Upper lobe of right lung (tissue), 1 donor: Measurements from ENCODE around the gene CAMK1G. TPM values are rescaled to one million over a fixed set of nuclear protein-coding genes. Genes with fewer than 3 reads are reported as not detected.

Source experiments
- ATAC-seq: fragments of 200-7000 bp; cut with Tn5 transposase; one replicate; pipeline ENCODE4 v1.9.1; 2020; ENCODE audit warnings: mild to moderate bottlenecking, moderate library complexity
- DNase-seq: peaks from one replicate; pipeline ENCODE4 v3.0.0-alpha.2; 2020
- H3K27ac ChIP-seq: fragments of 200-600 bp; one replicate; pipeline ENCODE4 v1.8.0; 2022
- H3K27me3 ChIP-seq: fragments of 200-600 bp; one replicate; pipeline ENCODE4 v1.8.0; 2022; ENCODE audit warnings: mild to moderate bottlenecking
- H3K36me3 ChIP-seq: fragments of 200-600 bp; one replicate; pipeline ENCODE4 v1.8.0; 2022
- H3K4me1 ChIP-seq: fragments of 200-600 bp; one replicate; pipeline ENCODE4 v1.8.0; 2022
- H3K4me3 ChIP-seq: fragments of 200-600 bp; one replicate; pipeline ENCODE4 v1.8.0; 2022; ENCODE audit warnings: mild to moderate bottlenecking
- H3K9me3 ChIP-seq: fragments of 200-600 bp; one replicate; pipeline ENCODE4 v1.8.0; 2022
- intact Hi-C: fragments of 100-400 bp; cut with DNase I; formaldehyde crosslinking; loops from one replicate; pipeline ENCODE4 v1.11.0; 2022
- total RNA-seq: library from RNA; stranded (reverse); fragmentation: NEBNext Ultra II Directional; extraction: Animal tissue kit (Norgen Biotek cat#: 25700); gene quantifications from one replicate; pipeline ENCODE4 v1.2.1, GENCODE V29; 2021
- TF ChIP-seq, protein P1 (sequence below): fragments of 200-600 bp; IDR thresholded peaks from one replicate; pipeline ENCODE4 v1.8.0; 2022; ENCODE audit warnings: antibody characterized with exemption
- donor health status: DM: no; HTN: yes; CAD: no; lungs with severe emphysema.

The CAMK1G gene
- total RNA-seq, 1 donor from 2014 or later, result 1.4 TPM

DNA sequence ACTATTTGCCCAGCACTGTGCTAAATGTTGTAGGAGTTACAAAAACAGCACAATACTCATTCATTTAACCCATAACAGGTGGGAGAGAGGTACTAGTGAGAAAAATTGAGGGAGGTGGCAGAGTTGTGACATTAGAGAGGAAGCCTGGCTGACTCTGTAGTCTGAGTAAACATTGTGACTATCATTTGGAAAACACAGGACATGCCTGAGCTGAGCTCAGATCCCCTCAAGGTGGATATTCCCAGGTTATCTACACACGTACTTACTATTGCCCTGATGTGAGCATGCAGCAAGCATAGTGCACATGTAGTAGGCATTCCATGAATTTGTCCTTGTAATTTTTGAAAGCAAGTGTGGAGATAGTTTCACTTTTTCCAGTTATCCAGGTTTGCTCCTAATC, 10.9 kb downstream of the CAMK1G start:
- Histone ChIP-seq H3K4me3 (no peak overlapping the region), H3K27me3 (peaks cover 5% of the 10 kb centered on the region), H3K36me3 (no peaks in the 10 kb centered on the region), H3K9me3 (no peaks in the 10 kb centered on the region), H3K4me1 (no peaks in the 10 kb centered on the region), H3K27ac (no peak overlapping the region)
- intact Hi-C loops, result no loop called here
- ATAC-seq (no peak), DNase-seq (no peak)
- TF ChIP-seq, protein P1, sequence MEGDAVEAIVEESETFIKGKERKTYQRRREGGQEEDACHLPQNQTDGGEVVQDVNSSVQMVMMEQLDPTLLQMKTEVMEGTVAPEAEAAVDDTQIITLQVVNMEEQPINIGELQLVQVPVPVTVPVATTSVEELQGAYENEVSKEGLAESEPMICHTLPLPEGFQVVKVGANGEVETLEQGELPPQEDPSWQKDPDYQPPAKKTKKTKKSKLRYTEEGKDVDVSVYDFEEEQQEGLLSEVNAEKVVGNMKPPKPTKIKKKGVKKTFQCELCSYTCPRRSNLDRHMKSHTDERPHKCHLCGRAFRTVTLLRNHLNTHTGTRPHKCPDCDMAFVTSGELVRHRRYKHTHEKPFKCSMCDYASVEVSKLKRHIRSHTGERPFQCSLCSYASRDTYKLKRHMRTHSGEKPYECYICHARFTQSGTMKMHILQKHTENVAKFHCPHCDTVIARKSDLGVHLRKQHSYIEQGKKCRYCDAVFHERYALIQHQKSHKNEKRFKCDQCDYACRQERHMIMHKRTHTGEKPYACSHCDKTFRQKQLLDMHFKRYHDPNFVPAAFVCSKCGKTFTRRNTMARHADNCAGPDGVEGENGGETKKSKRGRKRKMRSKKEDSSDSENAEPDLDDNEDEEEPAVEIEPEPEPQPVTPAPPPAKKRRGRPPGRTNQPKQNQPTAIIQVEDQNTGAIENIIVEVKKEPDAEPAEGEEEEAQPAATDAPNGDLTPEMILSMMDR, result no peak

DNA sequence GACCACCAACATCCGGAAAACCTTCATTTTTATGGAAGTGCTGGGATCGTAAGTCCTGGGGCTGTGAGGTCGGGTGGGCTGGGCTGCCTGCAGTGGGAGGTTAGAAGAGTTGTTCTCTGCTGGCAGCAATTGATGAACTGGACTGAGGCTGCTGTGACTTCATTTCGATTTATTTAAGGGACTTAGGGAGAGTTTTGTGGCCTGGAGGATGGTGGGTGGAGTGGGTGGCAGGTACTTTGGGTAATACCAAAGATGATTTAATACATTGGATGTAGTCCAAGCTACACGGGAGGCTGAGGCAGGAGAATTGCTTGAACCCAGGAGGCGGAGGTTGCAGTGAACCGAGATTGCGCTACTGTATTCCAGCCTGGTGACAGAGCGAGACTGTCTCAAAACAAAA, 11.5 kb downstream of the CAMK1G start:
- DNase-seq (no peak), ATAC-seq (no peak)
- Histone ChIP-seq H3K36me3 (no peaks in the 10 kb centered on the region), H3K4me1 (no peaks in the 10 kb centered on the region), H3K9me3 (no peaks in the 10 kb centered on the region), H3K27me3 (peaks cover 5% of the 10 kb centered on the region), H3K4me3 (no peak overlapping the region), H3K27ac (no peak overlapping the region)
- intact Hi-C loops, result no loop called here
- TF ChIP-seq, protein P1, result no peak

DNA sequence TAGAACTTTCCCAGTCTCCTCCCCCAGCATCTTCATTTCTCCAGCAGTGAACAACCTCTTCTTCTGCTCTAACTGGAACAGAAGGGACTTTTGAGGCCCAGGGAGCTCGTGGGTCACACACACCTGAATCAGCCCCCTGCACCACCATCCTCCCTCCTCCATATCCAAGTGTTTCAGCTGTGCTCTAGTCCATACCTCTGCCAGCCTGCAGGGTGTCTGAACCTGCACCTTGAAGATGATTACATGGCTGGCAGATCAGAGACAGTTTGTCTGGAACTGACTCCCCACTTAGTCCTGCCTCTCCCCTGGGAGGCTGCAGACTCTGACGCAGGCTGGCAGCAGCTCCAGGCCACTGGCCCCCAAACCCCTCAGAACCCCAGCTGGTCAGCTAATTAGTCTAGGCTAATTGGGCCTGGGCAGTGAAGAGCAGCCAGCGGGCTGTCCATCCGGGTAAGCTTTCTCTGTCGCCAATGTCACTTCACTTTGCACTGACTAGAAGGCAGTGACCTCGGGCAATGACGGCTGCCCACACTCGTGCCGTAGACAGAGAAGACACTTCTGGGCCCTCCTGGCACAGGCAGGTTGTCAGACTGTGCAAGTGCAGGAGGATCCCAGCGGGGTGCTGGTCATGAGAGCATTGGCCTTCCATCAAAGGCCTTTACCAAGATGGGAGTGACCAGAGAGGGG, 12.2 kb downstream of the CAMK1G start:
- H3K27me3 ChIP-seq, result peaks cover 5% of the 10 kb centered on the region
- TF ChIP-seq, protein P1, result no peak
- H3K4me1 ChIP-seq, result no peaks in the 10 kb centered on the region
- intact Hi-C loops, result no loop called here
- H3K36me3 ChIP-seq, result no peaks in the 10 kb centered on the region
- H3K4me3 ChIP-seq, result no peak overlapping the region
- H3K27ac ChIP-seq, result no peak overlapping the region
- no peaks in the 10 kb centered on the region for H3K9me3 ChIP-seq
- DNase-seq, result no peak
- no peak for ATAC-seq

DNA sequence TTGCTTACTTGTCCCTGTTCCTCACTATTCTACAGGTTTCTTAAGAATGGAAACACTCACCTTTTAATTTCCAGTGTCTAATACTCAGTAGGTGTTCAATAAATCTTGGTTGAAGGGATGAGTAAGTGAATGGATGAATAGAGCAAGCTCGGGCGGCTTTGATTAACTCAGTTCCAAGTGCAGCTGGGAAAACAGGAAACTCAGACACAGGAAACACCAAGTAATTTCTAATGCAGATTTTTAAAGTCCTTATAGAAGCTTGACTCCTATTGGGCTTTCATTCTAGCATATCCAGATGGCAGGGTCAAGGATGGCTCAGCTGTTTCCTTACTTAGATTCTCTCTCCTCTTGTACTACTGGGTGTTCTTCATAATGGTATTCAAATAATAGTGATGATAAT, 14.0 kb downstream of the CAMK1G start:
- DNase-seq (no peak), ATAC-seq (no peak)
- intact Hi-C loops, result no loop called here
- H3K4me3 ChIP-seq, result no peak overlapping the region
- H3K27me3 ChIP-seq, result peaks cover 5% of the 10 kb centered on the region
- no peaks in the 10 kb centered on the region for H3K36me3 ChIP-seq
- no peak overlapping the region for H3K27ac ChIP-seq
- TF ChIP-seq, protein P1, result no peak
- H3K9me3 ChIP-seq, result no peaks in the 10 kb centered on the region
- no peaks in the 10 kb centered on the region for H3K4me1 ChIP-seq

DNA sequence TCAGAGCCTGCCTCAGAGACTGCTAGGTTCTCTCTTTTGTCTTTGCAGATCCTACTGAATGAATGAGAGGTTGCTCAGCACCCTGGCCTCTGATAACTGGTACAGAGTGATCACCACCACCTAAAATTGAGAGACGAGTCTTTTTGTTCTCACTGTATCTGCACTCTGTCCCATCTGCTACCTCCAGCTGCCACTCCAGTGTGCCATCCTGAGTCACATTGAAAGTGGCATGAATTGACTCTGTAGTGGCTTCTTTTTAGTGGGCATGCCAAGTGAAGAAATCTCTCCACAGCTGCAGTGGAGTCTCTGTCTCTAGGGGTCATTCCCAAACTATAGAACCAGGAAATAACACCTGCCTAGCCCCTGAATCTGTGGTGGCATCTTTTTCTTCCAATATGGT, 14.7 kb downstream of the CAMK1G start:
- Histone ChIP-seq H3K27me3 (peaks cover 3% of the 10 kb centered on the region), H3K9me3 (no peaks in the 10 kb centered on the region), H3K4me3 (no peak overlapping the region), H3K36me3 (no peaks in the 10 kb centered on the region), H3K4me1 (no peaks in the 10 kb centered on the region), H3K27ac (no peak overlapping the region)
- ATAC-seq (no peak), DNase-seq (no peak)
- intact Hi-C loops, result no loop called here
- TF ChIP-seq, protein P1, result no peak

DNA sequence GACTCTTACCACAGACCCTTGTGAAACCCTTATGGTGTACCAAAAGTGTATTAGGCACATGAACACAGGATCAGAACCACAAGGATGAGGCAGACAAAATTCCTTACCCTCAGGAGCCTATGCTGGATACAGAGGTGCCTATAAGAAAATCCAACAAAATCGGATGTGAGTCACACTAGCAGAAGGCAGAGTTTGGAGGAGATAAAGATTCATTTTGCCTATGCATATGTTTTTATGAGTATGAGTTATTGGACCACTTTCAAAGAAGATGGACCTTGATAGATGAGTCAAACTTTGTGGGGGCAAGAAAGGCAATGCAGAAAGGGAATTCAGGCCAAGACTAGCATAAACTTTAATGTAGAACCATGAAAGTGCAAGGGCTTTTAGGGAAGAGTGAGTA, 17.0 kb downstream of the CAMK1G start:
- intact Hi-C loops, result no loop called here
- Histone ChIP-seq H3K9me3 (no peaks in the 10 kb centered on the region), H3K4me1 (no peaks in the 10 kb centered on the region), H3K27ac (no peak overlapping the region), H3K27me3 (no peaks in the 10 kb centered on the region), H3K36me3 (no peaks in the 10 kb centered on the region), H3K4me3 (no peak overlapping the region)
- TF ChIP-seq, protein P1, result no peak
- ATAC-seq, result no peak
- DNase-seq, result no peak
